ENCODE measurements around the gene GGACT. TPM values are rescaled to one million over a fixed set of nuclear protein-coding genes. Genes with fewer than 3 reads are reported as not detected.

The GGACT gene
- total RNA-seq: 3.1 and 3.4 TPM in 2 replicates

GRCh38 chr13:100588331-100589177, at the start of gene GGACT:
GGACT (minus strand) TSS chr13:100588789; CDS start chr13:100532591, 56,198 bp downstream.

Other genes starting within 250 kb of the GGACT start
- 17.4 and 23.1 TPM in 2 replicates for gene TMTC4, start 86.0 kb upstream of the GGACT start, total RNA-seq

Data from smooth muscle cell of the pulmonary artery (primary cell).